Retinal pigment epithelial cell (primary cell): ENCODE results near the gene TRIOBP.

Source experiments
- DNase-seq: peaks from one replicate; pipeline ENCODE4 v3.0.0-alpha.2; 2010; ENCODE audit warnings: low read depth
- H3K4me3 ChIP-seq: 2 replicates; pipeline ENCODE4 v1.5.1; 2011; ENCODE audit warnings: mild to moderate bottlenecking, low read length, control low read depth, moderate library complexity
- TF ChIP-seq, protein P1 (sequence below): conservative IDR thresholded peaks from 2 replicates; pipeline ENCODE4 v1.5.1; 2011; ENCODE audit warnings: low read depth, low read length, control low read depth, inconsistent platforms

TRIOBP gene

DNA sequence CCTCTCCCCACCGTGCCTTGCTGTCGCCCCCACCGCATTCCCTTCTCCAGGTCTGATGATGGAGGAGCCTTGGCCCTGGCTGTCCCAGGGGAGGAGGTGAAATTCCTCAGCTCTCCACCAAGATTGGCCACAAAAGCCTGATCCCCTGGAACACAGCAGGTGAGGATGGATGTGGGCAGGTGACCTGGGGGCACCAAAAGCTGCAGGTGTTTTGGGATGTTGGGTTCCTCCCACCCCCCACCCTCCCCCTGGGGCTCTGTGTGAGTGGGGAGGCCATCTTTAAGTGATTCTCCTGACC, 639 bp downstream of the TRIOBP start:
- no peak for DNase-seq
- H3K4me3 ChIP-seq: peak overlapping the region; percentile 41
- TF ChIP-seq, protein P1, sequence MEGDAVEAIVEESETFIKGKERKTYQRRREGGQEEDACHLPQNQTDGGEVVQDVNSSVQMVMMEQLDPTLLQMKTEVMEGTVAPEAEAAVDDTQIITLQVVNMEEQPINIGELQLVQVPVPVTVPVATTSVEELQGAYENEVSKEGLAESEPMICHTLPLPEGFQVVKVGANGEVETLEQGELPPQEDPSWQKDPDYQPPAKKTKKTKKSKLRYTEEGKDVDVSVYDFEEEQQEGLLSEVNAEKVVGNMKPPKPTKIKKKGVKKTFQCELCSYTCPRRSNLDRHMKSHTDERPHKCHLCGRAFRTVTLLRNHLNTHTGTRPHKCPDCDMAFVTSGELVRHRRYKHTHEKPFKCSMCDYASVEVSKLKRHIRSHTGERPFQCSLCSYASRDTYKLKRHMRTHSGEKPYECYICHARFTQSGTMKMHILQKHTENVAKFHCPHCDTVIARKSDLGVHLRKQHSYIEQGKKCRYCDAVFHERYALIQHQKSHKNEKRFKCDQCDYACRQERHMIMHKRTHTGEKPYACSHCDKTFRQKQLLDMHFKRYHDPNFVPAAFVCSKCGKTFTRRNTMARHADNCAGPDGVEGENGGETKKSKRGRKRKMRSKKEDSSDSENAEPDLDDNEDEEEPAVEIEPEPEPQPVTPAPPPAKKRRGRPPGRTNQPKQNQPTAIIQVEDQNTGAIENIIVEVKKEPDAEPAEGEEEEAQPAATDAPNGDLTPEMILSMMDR: no peak

DNA sequence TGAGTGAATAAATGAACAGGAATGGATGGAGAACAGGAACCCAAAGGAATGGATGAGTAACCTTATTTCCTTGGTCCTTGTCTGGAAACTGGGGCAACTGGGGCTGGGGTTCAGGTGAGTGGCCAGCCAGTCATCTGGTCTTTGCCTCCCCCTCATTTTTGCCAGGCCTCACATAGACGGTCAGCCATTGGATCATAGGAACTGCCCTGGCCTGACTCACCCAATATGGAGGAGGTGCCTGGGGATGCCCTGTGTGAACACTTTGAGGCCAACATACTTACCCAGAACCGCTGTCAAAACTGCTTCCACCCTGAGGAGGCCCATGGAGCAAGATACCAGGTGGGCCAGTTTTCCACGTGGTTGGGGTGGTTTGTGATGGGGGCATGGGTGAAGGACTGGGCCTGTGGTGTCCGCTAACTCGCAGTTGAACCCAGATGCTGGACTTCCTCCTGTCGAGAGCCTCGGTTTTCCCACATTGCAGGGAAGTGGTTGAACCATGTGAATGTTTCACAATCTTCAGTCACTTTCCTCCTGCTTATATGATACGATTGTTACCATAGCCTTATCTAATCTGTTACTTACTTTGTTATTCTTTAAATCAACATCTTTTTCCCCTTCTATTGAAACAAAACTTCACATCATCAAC, 4.4 kb downstream of the TRIOBP start:
- DNase-seq: no peak
- TF ChIP-seq, protein P1: no peak
- H3K4me3 ChIP-seq: no peak overlapping the region

DNA sequence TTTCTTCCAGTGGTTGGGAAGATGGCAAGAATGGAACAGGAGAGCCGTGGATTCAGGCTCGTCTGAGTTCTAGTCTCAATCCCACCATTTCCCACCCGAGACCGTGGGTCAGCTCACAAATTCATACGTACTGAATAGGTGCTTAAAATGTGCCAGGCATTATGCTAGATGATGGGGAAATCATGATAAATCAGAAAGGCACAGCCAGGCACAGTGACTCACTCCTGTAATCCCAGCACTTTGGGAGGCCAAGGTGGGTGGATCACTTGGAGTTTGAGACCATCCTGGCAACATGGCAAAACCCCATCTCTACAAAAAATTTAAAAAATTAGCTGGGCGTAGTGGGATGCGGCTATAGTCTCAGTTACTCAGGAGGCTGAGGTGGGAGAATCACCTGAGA, 7.1 kb downstream of the TRIOBP start:
- no peak for DNase-seq
- H3K4me3 ChIP-seq: no peak overlapping the region
- TF ChIP-seq, protein P1: no peak

DNA sequence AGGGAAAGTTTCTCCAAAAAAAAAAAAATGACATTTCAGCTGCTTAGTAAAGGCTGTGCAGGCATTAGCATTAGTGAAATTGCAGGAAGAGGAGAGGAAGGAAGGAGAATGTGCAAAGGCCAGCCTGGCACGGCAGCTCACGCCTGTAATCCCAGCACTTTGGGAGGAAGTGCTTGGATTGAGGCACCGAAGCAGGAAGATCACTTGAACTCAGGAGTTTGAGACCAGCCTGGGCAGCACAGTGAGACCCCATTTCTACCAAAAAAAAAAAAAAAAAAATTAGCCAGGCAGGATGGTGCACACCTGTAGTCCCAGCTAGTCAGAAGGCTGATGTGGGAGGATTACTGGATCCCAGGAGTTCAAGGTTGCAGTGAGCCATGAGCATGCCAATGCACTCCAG, 7.8 kb downstream of the TRIOBP start:
- no peak overlapping the region for H3K4me3 ChIP-seq
- no peak for DNase-seq
- TF ChIP-seq, protein P1: no peak

DNA sequence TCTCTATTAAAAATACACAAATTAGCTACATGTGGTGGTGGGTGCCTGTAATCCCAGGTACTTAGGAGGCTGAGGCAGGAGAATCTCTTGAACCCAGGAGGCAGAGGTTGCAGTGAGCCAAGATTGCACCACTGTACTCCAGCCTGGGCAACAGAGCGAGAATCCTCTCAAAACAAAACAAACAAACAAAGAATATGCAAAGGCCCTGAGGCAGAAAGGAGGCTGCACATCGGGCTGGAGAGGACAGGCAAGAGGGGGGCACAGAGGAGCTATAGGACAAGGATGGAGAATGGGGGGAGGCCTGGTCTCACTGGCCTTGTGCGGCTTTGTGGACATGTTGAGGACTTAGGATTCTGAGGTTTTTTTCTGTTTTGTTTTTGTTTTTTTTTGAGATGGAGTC, 8.4 kb downstream of the TRIOBP start:
- no peak for DNase-seq
- no peak overlapping the region for H3K4me3 ChIP-seq
- TF ChIP-seq, protein P1: no peak

DNA sequence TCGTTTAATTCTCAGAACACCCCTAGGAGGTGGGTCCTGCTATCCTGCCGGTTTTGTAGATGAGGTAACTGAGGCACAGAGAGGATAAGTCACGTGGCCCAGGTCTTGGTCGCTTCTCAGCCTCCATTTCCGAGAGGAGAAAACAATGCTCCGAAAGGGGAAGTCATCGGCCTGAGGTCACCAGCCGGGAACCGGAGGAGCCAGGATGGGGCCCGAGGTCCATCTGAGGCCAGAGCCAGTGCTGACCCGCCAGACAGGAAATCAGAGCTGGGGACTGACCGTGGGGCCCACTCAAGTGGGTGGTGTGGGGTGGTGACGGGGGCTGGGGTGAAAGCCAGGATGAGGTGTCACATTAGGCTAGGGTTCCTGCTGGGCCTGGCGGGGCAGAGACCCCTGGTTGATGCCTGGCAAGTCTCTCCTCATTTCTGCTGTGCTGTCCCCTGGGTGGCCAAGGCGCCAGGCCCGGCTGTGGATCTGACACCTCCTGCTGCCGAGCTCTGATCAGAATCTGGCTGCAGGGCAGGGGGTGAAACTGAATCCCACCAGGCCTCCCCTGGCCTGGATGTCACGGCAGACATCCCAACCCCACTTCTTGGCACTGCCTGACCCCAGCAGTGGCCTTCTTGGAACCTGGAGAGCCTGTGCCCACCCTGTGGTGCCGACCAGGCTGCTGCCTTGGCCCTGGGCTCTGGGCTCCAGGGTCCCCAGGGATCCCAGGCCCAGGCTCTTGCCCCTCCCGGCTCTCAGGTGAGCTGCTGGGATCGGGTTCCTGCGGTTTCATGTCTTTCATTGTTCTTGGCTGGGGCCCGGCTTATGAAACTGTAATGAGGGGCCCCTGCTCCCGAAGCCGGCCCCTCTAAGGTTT, 12.0 kb downstream of the TRIOBP start:
- no peak overlapping the region for H3K4me3 ChIP-seq
- DNase-seq: no peak
- TF ChIP-seq, protein P1: no peak

DNA sequence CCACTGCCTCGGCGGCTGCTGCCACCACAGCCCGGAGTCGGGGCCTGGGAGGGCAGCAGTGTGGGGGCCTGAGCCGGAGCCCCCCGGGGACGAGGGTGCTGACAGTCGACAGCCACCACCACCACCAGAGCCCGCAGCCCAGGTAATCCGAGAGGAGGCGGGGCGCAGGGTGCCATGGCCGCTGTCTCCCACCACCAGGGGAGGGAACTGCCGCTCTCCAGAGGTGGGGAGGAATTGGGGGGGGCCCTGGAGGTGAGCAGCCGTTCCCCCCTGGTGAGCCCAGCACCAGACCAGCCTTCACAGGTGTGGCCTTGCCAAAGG, 12.6 kb downstream of the TRIOBP start:
- TF ChIP-seq, protein P1: no peak
- no peak overlapping the region for H3K4me3 ChIP-seq

More for the DNA sequence above, 12.6 kb downstream of the TRIOBP start:
- no peak for DNase-seq
